IPS-11a (cell line): ENCODE data around the gene PCBD1.

Experiments used
- H3K4me3 ChIP-seq: one replicate; pipeline ENCODE4 v1.5.1; 2013; ENCODE audit warnings: low read depth, low read length, control low read depth

Gene PCBD1

GRCh38 chr10:70840836-70841235, 47.5 kb downstream of the PCBD1 start:
- H3K4me3 ChIP-seq = no peak overlapping the region

DNA sequence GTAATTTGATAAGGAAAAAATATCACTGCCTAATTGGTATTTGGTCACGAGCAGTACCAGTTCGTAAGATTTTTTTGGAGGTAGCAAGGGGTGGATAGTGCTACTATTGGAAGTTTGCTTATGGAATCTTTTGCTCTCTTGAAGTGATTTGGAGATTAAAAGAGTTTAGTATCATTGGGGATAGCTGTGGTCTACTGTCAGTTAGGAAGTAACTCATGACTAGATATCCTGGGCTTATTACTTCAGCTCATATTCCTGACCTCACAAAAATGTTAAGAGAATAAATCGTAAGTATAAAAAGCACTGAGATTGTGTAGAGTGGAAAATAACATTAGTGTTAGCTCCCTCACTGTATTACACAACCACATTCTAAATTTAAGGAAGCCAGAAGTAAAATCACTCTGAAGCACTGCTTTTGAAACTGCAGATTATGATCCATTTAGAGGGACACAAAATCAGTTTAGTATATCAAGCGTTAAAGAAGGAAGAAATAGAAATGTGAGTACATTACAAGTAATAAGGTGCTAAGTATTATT, 50.0 kb downstream of the PCBD1 start:
- no peak overlapping the region for H3K4me3 ChIP-seq

- H3K4me3 ChIP-seq = no peak overlapping the region
Observed at GRCh38 chr10:70837660-70838059, 50.7 kb downstream of the PCBD1 start.

- no peak overlapping the region for H3K4me3 ChIP-seq
Observed at GRCh38 chr10:70836319-70836718, 52.0 kb downstream of the PCBD1 start.

GRCh38 chr10:70834441-70835151, 53.8 kb downstream of the PCBD1 start:
- no peak overlapping the region for H3K4me3 ChIP-seq

- H3K4me3 ChIP-seq = no peak overlapping the region
Observed at GRCh38 chr10:70834021-70834420, 54.3 kb downstream of the PCBD1 start.

- H3K4me3 ChIP-seq = no peak overlapping the region
Observed at GRCh38 chr10:70833601-70834000, 54.8 kb downstream of the PCBD1 start.
